Natural killer cell (primary cell): ENCODE measurements around the gene DAPK2. TPM values are rescaled to one million over a fixed set of nuclear protein-coding genes. Genes with fewer than 3 reads are reported as not detected.

Source experiments
- ATAC-seq, 3 donors: fragments of 150-1000 bp in 2 of 3; fragments of 200-7000 bp in 1 of 3; cut with Tn5 transposase; 1 replicate in 1 of 3; 2 replicates in 2 of 3; pipeline ENCODE4 v1.10.0; 2021; ENCODE audit warnings: mild to moderate bottlenecking in 2 of 3, moderate library complexity in 2 of 3
- DNase-seq, 2 donors: peaks; one replicate each; pipeline versions ENCODE4 v3.0.0 to v3.0.0-alpha.2; 2013 to 2021; ENCODE audit warnings: mixed read lengths in 1 of 2
- H3K27ac ChIP-seq: one replicate; pipeline ENCODE4 v1.5.1; 2013; ENCODE audit warnings: mild to moderate bottlenecking, low read length
- H3K27me3 ChIP-seq: one replicate; pipeline ENCODE4 v1.6.1; 2013; ENCODE audit warnings: low read length; ENCODE audit not compliant: control insufficient read depth, insufficient read depth
- H3K36me3 ChIP-seq: one replicate; pipeline ENCODE4 v1.6.1; 2013; ENCODE audit warnings: low read length; ENCODE audit not compliant: control insufficient read depth, insufficient read depth
- H3K4me1 ChIP-seq: one replicate; pipeline ENCODE4 v1.6.1; 2013; ENCODE audit warnings: low read length; ENCODE audit not compliant: control insufficient read depth, insufficient read depth
- H3K4me3 ChIP-seq: one replicate; pipeline ENCODE4 v1.5.1; 2013; ENCODE audit warnings: low read length
- H3K9me3 ChIP-seq: one replicate; pipeline ENCODE4 v1.6.1; 2013; ENCODE audit warnings: low read length; ENCODE audit not compliant: control insufficient read depth, insufficient read depth
- H3K27ac Mint-ChIP-seq, 2 donors: one replicate each; pipeline ENCODE4 v1.8.0; 2022; ENCODE audit warnings: mild to moderate bottlenecking in 2 of 2, mixed read lengths in 2 of 2, moderate library complexity in 1 of 2
- H3K27me3 Mint-ChIP-seq, 2 donors: one replicate each; pipeline ENCODE4 v1.8.0; 2022; ENCODE audit warnings: low read depth in 2 of 2, mixed read lengths in 2 of 2
- H3K36me3 Mint-ChIP-seq: one replicate; pipeline ENCODE4 v1.8.0; 2022; ENCODE audit warnings: mixed read lengths
- H3K4me1 Mint-ChIP-seq, 2 donors: one replicate each; pipeline ENCODE4 v1.8.0; 2022; ENCODE audit warnings: mixed read lengths in 2 of 2
- H3K4me3 Mint-ChIP-seq: one replicate; pipeline ENCODE4 v1.8.0; 2022; ENCODE audit warnings: mild to moderate bottlenecking, moderate library complexity, mixed read lengths
- H3K9me3 Mint-ChIP-seq, 2 donors: one replicate each; pipeline ENCODE4 v1.8.0; 2022; ENCODE audit warnings: mixed read lengths in 2 of 2
- WGBS: methylation state at CpG from one replicate; pipeline ENCODE4 v1.1.7; 2013; ENCODE audit warnings: missing lambda C conversion rate; ENCODE audit not compliant: insufficient coverage; 5-methylcytosine and 5-hydroxymethylcytosine counted together
- intact Hi-C: fragments of 100-400 bp; cut with micrococcal nuclease; formaldehyde crosslinking; loops from one replicate; pipeline ENCODE4 v1.14.2; 2022
- total RNA-seq, 4 donors: library from RNA; stranded (reverse); fragments of 120-200 nt in 1 of 4; gene quantifications; one replicate each; pipeline versions ENCODE4 v1.2.3 to v1.2.4, GENCODE V29; 2013 to 2022
- TF ChIP-seq, protein P1 (sequence below): fragments of 200-600 bp; IDR thresholded peaks from one replicate; pipeline ENCODE4 v1.8.0; 2022; ENCODE audit warnings: antibody characterized with exemption

Gene DAPK2
- total RNA-seq, 3 donors from 2014 or later (not counting 1 experiment from before 2014, with no cell fraction given): 3.7 to 25.3 (median 6.0) TPM

DNA sequence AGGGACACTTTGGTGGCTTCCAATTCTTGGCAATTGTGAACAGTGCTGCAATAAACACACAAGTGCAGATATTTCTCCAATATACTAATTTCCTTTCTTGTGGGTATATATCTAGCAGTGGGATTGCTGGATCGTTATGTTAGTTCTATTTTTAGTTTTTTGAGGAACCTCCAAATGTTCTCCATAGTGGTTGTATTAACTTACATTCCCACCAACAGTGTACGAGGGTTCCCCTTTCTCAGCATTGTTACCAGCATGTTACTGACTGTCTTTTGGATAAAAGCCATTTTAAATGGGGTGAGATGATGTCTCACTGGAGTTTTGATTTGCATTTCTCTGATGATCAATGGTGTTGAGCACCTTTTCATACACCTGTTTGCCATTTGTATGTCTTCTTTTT lies 92.8 kb downstream of the DAPK2 start:
- WGBS: no CpG with 5 or more reads among the region's 2 CpGs
- intact Hi-C loops: no loop called here
- no peak overlapping the region for H3K4me3 ChIP-seq
- no peak for ATAC-seq
- Mint-ChIP-seq H3K9me3 (no peaks in the 10 kb centered on the region), H3K27ac (no peak overlapping the region), H3K4me1 (peaks cover 8% of the 10 kb centered on the region in 2 donors), H3K4me3 (no peak overlapping the region), H3K27me3 (no peaks in the 10 kb centered on the region), H3K36me3 (no peaks in the 10 kb centered on the region)
- H3K27me3 ChIP-seq: no peaks in the 10 kb centered on the region
- H3K36me3 ChIP-seq: no peaks in the 10 kb centered on the region
- TF ChIP-seq, protein P1, sequence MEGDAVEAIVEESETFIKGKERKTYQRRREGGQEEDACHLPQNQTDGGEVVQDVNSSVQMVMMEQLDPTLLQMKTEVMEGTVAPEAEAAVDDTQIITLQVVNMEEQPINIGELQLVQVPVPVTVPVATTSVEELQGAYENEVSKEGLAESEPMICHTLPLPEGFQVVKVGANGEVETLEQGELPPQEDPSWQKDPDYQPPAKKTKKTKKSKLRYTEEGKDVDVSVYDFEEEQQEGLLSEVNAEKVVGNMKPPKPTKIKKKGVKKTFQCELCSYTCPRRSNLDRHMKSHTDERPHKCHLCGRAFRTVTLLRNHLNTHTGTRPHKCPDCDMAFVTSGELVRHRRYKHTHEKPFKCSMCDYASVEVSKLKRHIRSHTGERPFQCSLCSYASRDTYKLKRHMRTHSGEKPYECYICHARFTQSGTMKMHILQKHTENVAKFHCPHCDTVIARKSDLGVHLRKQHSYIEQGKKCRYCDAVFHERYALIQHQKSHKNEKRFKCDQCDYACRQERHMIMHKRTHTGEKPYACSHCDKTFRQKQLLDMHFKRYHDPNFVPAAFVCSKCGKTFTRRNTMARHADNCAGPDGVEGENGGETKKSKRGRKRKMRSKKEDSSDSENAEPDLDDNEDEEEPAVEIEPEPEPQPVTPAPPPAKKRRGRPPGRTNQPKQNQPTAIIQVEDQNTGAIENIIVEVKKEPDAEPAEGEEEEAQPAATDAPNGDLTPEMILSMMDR: no peak
- H3K4me1 ChIP-seq: no peaks in the 10 kb centered on the region
- no peaks in the 10 kb centered on the region for H3K9me3 ChIP-seq
- no peak for DNase-seq
- no peak overlapping the region for H3K27ac ChIP-seq

DNA sequence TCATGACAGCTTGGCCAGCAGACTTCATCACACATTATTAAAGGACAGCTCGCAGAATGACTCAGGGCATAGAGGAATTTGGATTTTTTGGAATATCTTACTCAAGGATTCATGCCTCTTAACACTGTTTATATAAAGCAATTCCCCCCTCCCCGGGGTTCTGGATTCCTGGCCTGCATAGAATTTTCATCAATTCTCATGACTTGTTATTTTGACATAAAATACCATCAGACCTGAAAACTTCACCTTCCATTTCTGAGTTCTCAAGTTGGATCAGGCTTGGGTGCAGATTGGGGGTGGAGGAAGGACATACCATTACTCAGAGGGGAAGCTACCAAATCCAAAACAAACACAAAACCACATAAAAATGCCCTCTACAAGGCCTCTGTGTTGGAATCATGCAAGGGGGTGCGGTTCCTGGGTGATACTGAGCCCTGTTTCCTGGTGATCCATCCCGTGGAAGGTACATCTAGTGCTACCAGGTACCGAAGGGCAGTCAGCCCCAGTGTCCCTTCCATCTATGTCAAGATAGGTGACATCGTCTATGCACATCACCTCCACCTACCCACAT lies 95.3 kb downstream of the DAPK2 start:
- H3K4me1 Mint-ChIP-seq: peaks cover 8% of the 10 kb centered on the region in 2 donors
- no peaks in the 10 kb centered on the region for H3K36me3 ChIP-seq
- H3K4me3 ChIP-seq: no peak overlapping the region
- TF ChIP-seq, protein P1: no peak
- ATAC-seq (no peak), DNase-seq (no peak)
- H3K9me3 Mint-ChIP-seq: no peaks in the 10 kb centered on the region
- no peaks in the 10 kb centered on the region for H3K4me1 ChIP-seq
- H3K36me3 Mint-ChIP-seq: no peaks in the 10 kb centered on the region
- no peaks in the 10 kb centered on the region for H3K9me3 ChIP-seq
- WGBS: 98% methylated on average over 5 of the region's 6 CpGs
- H3K27me3 ChIP-seq: no peaks in the 10 kb centered on the region
- H3K4me3 Mint-ChIP-seq: no peak overlapping the region
- intact Hi-C loops: no loop called here
- H3K27ac Mint-ChIP-seq: no peak overlapping the region
- no peaks in the 10 kb centered on the region for H3K27me3 Mint-ChIP-seq
- H3K27ac ChIP-seq: no peak overlapping the region

DNA sequence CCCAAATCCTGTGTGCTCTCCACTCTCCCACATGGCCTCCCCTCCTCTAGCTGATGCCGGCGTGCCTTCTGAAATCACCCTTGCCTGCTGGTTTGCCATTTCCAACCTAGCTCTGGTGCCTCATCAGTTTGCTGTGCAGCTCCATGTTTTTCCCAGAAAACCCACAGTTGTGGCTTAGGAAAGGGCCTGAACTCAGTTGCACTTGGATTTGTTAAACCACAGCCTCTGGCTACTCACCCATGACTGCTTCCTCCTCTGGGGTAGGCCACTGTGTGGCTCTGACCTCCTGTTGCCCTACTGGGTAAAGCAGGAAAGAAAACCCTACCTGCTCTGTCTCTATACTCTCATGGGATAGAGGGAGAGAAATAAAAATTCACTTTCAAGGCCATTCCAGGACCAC lies 97.3 kb downstream of the DAPK2 start:
- no peaks in the 10 kb centered on the region for H3K27me3 Mint-ChIP-seq
- H3K36me3 Mint-ChIP-seq: no peaks in the 10 kb centered on the region
- no peak overlapping the region for H3K4me3 ChIP-seq
- no peaks in the 10 kb centered on the region for H3K36me3 ChIP-seq
- H3K4me1 Mint-ChIP-seq: peaks cover 14 to 18% of the 10 kb centered on the region in 2 donors
- WGBS: 96% methylated on average over 2 of the region's 2 CpGs
- H3K9me3 ChIP-seq: no peaks in the 10 kb centered on the region
- H3K4me3 Mint-ChIP-seq: no peak overlapping the region
- H3K27ac ChIP-seq: no peak overlapping the region
- intact Hi-C loops: no loop called here
- DNase-seq (no peak), ATAC-seq (no peak)
- no peaks in the 10 kb centered on the region for H3K9me3 Mint-ChIP-seq
- H3K27ac Mint-ChIP-seq: no peak overlapping the region
- no peaks in the 10 kb centered on the region for H3K27me3 ChIP-seq
- peaks cover 9% of the 10 kb centered on the region for H3K4me1 ChIP-seq
- TF ChIP-seq, protein P1: no peak

DNA sequence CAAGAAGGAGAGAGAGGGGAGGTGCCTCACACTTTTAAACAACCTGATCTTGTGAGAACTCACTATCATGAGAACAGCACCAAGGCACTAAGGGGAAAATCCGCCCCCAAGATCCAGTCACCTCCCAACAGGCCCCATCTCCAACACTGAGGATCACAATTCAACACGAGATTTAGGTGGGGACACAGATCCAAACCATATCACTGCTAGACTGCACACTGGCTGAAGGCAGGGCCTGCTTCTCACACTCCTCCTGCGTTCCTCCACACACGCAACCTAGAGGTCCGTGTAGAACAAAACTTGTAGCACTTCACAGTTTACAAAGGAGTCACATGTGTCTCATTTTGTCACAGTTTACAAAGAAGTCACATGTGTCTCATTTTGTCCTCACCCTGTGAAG lies 97.8 kb downstream of the DAPK2 start:
- H3K27me3 ChIP-seq: no peaks in the 10 kb centered on the region
- Mint-ChIP-seq H3K27me3 (no peaks in the 10 kb centered on the region), H3K36me3 (no peaks in the 10 kb centered on the region), H3K27ac (no peak overlapping the region), H3K4me3 (no peak overlapping the region), H3K4me1 (peaks cover 14 to 18% of the 10 kb centered on the region in 2 donors), H3K9me3 (no peaks in the 10 kb centered on the region)
- no peaks in the 10 kb centered on the region for H3K36me3 ChIP-seq
- peaks cover 9% of the 10 kb centered on the region for H3K4me1 ChIP-seq
- DNase-seq (no peak), ATAC-seq (no peak)
- intact Hi-C loops: no loop called here
- no peak overlapping the region for H3K4me3 ChIP-seq
- WGBS: 99% methylated on average over 5 of the region's 5 CpGs
- no peaks in the 10 kb centered on the region for H3K9me3 ChIP-seq
- TF ChIP-seq, protein P1: no peak
- H3K27ac ChIP-seq: no peak overlapping the region
